M059J (cell line): ENCODE data around the gene SATB1. TPM values are rescaled to one million over a fixed set of nuclear protein-coding genes. Genes with fewer than 3 reads are reported as not detected.

Experiments used
- DNase-seq: peaks from one replicate; pipeline ENCODE4 v3.0.0-alpha.2; 2012; ENCODE audit warnings: low read depth
- total RNA-seq: library from RNA; depleted of rRNA; stranded (reverse); fragments of >200 nt; shearing (Covaris generic); gene quantifications from 2 replicates; pipeline ENCODE4 v1.2.3, GENCODE V29; 2014

SATB1 gene
- total RNA-seq, 1 experiment from 2014 or later = 2.7 TPM

DNA sequence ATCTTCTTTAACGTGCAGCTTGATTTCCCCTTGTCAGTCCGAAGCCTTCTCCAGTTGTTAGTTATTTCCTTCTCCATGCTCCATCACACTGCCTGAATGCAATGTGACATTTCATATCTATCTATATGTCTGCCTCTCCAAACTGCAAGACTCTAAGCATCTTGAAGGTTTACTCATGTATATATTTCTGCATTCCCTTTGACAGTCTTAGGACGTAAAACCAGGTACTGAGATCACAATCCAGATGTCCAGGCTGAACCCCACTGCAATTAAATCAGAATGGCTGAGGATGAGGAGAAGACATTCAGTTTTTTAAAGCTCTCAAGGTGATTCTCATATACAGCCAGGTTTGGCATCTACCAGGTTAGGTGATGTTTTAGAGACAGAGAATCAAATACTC is 6.1 kb upstream of the SATB1 start:
- no peak for DNase-seq

DNA sequence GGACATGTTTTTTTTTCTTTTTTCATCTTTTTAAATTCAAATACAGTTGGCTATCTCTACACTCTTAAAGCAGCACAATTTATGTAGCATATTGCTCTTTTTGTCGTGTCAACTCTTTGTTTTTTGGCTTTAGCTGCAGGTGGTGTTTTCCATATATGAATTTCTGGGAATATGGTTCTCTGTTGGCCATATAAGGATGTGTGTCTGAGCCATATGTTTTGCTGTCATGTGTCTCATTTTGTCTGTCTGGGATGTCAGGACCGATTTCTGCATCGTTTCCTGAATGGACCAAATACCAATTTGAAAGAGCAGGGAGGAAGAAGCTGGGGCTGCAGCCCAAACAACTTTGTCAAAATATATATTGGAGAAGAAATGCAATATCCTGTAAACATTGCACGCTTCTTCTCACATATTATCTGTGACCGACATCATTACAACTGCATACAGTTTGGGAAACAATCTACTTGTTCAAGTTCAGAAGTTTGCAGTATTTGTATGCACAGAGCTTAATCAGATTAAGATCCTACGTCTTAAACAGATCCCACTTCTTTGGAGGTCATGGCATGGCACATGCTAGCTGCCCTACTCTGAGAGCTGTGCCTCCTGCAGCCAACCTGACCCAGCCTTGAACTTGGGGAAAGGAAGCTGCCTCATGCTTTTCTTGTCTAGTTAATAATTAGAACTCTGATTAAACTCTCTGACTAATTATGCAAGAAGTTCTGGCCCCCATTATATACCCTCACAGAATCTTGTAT is 4.0 kb upstream of the SATB1 start:
- no peak for DNase-seq

GRCh38 chr3:18428036-18428435 is 2.9 kb upstream of the SATB1 start:
- DNase-seq = no peak

GRCh38 chr3:18426597-18427193 is 1.6 kb upstream of the SATB1 start:
- DNase-seq = no peak

- peak; percentile 6 for DNase-seq
Measured at GRCh38 chr3:18425641-18426257, 610 bp upstream of the SATB1 start.

GRCh38 chr3:18424213-18424728 is 868 bp downstream of the SATB1 start:
- DNase-seq = no peak

- DNase-seq = peak; percentile 51
Measured at GRCh38 chr3:18423401-18424212, 1.5 kb downstream of the SATB1 start.

- no peak for DNase-seq
Measured at GRCh38 chr3:18422972-18423371, 2.2 kb downstream of the SATB1 start.

DNA sequence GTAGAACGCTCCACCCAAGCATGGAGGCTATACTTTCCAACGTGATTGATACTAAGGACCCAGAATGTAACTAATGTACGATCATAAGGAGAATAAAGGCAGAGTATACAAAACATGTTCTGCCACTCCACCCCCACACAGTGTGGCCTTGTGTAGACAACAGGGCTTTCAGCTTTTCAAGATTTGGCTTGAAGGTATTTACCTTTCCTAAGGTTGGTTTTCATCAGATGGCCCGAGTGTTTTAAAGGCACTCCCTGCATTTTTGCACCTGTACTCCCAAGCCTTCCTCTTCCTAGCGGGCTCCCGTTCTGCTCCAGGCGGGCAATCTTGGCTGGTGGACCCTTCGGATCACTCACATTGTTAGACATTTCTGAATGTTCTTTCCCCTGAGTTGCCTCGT is 4.6 kb downstream of the SATB1 start:
- DNase-seq = no peak

- DNase-seq = no peak
Measured at GRCh38 chr3:18419232-18419631, 5.9 kb downstream of the SATB1 start.

DNA sequence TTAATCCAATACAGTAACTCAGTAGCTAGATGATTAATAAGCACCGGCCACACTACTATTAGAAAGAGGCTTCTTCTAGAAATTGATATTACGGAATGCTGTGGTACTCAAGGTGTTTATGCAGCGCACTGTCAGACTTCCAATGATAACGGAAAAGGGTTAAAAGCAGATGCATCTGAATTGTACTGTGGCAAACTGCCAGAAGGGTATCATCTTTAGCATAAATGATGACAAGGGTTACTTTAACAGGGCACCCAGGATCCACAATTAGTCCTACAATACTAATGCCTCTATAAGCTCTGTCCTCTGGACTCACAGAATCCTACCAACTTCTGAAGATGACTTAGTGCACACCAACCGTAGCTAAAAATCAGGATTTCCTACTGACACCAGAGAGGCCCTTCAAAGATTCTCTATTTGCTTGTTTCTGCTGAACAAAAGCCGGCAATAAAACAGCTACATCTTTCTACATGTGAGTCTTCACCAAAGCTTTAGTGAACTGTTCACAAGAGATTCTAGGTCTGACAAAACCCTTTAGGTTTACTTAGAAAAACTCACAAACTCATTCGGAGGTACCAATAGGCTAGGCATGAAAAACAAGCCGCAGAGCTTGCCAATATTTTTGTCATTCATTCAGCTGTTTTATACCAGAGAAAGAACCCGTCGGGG is 7.1 kb downstream of the SATB1 start:
- no peak for DNase-seq

DNA sequence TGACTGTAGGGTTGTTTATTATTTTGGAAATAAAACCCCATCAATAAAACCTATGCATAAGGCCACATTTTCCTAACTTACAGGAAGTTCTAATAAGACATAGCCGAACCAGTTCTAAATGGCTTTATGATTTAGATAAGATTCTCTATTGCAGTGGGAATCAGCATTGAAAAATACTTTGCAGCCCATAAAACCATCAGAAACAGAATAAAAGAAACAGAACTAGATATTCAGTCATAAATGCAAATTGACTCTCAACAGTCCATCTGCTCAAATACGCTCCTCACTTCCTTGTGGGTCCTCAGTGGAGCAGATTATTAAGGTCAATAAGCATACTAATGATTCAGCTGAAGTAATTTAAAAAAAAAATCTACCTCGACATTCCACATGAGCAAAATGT is 8.8 kb downstream of the SATB1 start:
- DNase-seq = no peak

- DNase-seq = no peak
Measured at GRCh38 chr3:18415839-18416238, 9.3 kb downstream of the SATB1 start.

- no peak for DNase-seq
Measured at GRCh38 chr3:18415167-18415566, 10.0 kb downstream of the SATB1 start.

DNA sequence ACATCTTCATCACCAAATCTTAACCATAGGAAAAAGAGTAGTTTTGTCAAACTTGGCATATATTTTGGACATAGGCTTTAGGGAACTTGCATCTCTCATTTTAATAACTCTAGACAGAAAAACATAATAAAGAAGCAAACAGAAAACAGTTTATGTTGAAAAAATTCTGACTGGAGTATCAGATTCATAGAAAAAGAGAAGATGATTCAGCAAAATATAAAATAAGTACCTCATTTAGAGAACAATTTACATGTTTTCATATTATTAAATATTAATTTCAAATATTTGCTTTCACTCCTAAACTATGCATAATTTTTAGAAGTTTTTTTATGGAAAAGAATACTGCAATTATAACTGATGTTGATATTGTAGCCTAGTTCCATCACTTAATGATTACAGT is 12.5 kb downstream of the SATB1 start:
- no peak for DNase-seq

DNA sequence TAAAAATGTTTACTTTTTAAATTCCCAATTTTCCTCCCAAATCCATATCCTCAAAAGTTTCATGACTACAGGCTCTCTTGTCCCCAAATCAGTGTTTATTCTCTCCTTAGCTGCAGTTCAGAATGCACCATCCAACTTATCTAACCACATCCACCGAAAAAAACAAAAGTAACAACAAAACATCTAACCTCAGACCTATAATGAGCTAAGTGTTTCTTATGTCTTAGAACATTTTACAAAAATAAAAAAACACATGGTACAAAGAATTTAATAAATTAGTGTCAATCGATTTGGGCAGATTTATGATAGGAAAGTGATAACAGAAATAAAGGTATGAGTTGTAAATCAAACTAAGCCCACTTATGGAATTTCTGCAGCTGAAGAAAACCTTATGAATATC is 13.6 kb downstream of the SATB1 start:
- no peak for DNase-seq

DNA sequence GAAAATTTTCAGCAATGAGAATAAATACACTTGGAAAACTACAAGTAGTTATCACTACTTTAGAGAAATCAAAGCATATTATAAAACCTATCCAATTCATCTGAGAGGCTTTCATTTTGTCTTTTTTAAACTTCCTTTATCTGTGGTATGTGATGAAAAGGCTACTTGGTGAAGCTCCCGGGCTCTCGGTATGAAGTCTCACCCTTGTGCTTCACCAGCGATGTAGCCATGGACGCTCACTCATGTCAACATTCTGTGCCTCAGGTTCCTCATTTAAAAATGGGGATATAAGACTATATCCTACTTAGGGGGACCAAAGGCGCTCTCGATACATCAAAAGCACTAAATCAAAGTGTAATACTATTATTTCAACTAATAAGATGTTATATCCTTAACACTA is 14.9 kb downstream of the SATB1 start:
- no peak for DNase-seq

DNA sequence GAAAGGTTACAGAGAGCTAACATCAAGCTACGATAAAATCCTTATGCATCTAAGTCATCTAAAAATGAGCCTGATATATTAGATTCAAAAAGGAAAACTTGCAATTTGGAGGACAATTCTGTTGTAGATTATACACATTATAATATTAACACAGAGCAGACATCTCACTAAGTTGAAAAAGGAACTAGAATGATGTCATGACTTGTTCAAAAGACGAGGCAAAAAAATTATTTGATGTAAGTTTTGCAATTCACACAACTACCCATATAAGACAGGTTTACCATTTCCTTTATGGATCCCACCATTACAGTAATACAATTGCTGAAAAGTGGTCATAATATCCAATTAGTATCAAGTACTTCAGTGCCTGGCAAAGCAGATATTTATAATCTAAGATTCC is 15.9 kb downstream of the SATB1 start:
- DNase-seq = no peak

DNA sequence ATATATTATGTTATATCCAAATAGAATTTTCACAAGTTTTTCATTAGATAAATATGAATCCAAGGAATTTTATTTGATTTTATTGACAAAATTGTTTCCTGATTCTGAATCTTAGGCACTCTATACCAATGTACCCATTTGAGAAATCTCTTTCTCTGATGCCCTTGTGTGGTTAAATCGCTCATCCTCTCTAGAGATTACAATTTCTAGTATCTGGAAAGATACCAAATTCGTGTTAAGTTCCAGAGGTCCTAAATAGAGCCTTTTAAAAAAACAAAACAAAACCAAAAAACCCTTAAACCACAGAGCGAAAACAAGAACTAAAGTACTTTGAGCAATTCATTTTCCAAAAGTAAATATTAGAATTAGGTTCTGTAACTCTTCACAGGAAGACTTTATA is 20.0 kb downstream of the SATB1 start:
- no peak for DNase-seq

- no peak for DNase-seq
Measured at GRCh38 chr3:18403061-18403460, 22.1 kb downstream of the SATB1 start.

DNA sequence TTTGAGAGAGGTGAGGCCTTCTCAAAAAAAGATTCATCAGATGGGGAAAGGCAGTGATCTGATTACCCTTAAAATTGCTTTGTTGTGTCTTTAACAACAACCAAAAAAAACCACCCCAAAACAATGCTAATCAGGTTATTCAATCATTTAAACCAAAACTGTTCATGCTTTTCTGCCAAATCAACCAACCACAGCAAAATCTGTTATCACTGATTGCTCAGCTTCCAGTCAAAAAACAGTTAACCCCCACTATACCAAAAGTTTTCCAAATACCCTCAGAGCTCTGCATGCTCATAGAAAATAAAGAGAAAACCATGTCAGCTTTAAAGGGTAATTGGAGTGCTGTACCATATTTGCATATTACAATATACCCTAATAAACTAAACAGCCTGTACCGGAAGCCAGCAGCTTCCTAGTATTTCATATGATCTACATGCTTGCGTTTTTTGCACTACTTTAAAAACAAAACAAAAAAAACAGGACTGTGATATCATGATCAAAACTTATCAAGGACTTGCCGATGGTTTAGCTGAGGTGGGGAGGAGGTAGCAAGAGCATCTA is 22.8 kb downstream of the SATB1 start:
- no peak for DNase-seq
